Transverse colon (tissue), 3 donors: ENCODE measurements around the gene PVRIG.
"Not testable (repeated sequence)": the region's sequence is repeated elsewhere in the genome, so short reads cannot be mapped to it uniquely, and the experiment has no call there.

Experiments used
- POLR2A ChIP-seq: fragments of 450-650 bp; IDR thresholded peaks from one replicate; pipeline ENCODE4 v1.6.1; 2016; ENCODE audit warnings: antibody characterized with exemption, mild to moderate bottlenecking, moderate library complexity
- TF ChIP-seq, protein P1 (sequence below), 5 experiments: fragments of 200-600 bp in 3 of 5; fragments of 450-650 bp in 2 of 5; sonication (generic) in 3 of 5; IDR thresholded peaks; 1 replicate in 2 of 5; 2 replicates in 3 of 5; pipeline ENCODE4 v1.5.1; 2016 to 2017; ENCODE audit warnings: antibody characterized with exemption in 5 of 5, inconsistent platforms in 3 of 5, mild to moderate bottlenecking in 2 of 5, moderate library complexity in 1 of 5

DNA sequence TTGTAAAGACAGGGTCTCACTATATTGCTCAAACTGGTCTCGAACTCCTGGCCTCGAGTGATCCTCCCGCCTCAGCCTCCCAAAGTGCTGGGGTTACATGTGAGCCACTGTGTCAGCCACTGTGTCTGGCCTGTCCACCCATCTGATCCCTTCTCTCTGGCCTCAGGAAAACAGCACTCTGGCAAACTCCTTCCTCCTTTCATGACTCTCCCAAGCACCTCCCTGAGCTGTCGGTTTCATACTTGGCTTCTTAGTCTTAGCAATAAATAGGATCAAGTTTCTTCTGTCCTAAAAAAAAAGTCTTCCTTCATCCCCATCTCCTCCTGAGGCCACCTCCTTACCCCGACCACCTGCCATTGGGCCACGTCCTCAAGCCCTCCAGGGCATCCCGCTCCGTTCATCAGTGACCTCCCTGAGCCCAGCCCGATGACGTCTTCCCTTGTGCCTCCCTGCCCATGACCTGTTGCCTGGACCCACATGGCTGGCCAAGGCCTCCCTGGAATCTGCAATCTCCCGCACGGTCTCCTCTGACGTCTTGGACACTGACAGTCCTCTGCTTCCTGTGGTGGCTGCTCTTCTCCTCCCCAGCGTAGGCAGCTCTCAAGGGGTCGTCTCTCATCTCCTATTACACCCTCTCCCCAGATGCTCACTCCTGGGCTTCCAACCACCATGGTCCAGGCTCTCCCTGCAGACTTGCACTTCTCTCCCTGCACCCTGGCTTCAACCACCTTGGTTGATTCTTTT lies 26.5 kb downstream of the PVRIG start:
- TF ChIP-seq, protein P1, sequence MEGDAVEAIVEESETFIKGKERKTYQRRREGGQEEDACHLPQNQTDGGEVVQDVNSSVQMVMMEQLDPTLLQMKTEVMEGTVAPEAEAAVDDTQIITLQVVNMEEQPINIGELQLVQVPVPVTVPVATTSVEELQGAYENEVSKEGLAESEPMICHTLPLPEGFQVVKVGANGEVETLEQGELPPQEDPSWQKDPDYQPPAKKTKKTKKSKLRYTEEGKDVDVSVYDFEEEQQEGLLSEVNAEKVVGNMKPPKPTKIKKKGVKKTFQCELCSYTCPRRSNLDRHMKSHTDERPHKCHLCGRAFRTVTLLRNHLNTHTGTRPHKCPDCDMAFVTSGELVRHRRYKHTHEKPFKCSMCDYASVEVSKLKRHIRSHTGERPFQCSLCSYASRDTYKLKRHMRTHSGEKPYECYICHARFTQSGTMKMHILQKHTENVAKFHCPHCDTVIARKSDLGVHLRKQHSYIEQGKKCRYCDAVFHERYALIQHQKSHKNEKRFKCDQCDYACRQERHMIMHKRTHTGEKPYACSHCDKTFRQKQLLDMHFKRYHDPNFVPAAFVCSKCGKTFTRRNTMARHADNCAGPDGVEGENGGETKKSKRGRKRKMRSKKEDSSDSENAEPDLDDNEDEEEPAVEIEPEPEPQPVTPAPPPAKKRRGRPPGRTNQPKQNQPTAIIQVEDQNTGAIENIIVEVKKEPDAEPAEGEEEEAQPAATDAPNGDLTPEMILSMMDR (IDR thresholded peaks at IDR 0.05), result not testable (repeated sequence)
- TF ChIP-seq POLR2A, result not testable (repeated sequence)
